Activated CD8-positive, alpha-beta memory T cell treated with anti-CD3 and anti-CD28 coated beads, Interleukin-2, amount 10 ng/mL, durations not matched to agents 7 days and 5 days (primary cell): ENCODE results near the gene TAS2R43. TPM values are rescaled to one million over a fixed set of nuclear protein-coding genes. Genes with fewer than 3 reads are reported as not detected.
"Not testable (repeated sequence)": the region's sequence is repeated elsewhere in the genome, so short reads cannot be mapped to it uniquely, and the experiment has no call there.

Experiments used
- ATAC-seq: fragments of 150-1000 bp; cut with Tn5 transposase; one replicate; pipeline ENCODE4 v1.10.0; 2021; ENCODE audit warnings: moderate library complexity
- CTCF ChIA-PET: fragments of 350-600 bp; sonication (Branson Sonifier 250); formaldehyde crosslinking; loops from one replicate; lab custom pipeline; 2021; ENCODE audit warnings: antibody characterized with exemption; lab: Charles Lee
- DNase-seq: peaks from one replicate; pipeline ENCODE4 v3.0.0-alpha.2; 2020
- H3K27ac Mint-ChIP-seq: one replicate; pipeline ENCODE4 v1.8.0; 2021; ENCODE audit warnings: mild to moderate bottlenecking, mixed read lengths
- H3K27me3 Mint-ChIP-seq: one replicate; pipeline ENCODE4 v1.8.0; 2021; ENCODE audit warnings: mixed read lengths
- H3K36me3 Mint-ChIP-seq: one replicate; pipeline ENCODE4 v1.8.0; 2021; ENCODE audit warnings: mild to moderate bottlenecking, mixed read lengths
- H3K4me1 Mint-ChIP-seq: one replicate; pipeline ENCODE4 v1.8.0; 2021; ENCODE audit warnings: mixed read lengths
- H3K4me3 Mint-ChIP-seq: one replicate; pipeline ENCODE4 v1.8.0; 2021; ENCODE audit warnings: mild to moderate bottlenecking, moderate library complexity, mixed read lengths
- H3K9me3 Mint-ChIP-seq: one replicate; pipeline ENCODE4 v1.8.0; 2022; ENCODE audit warnings: low read depth, mixed read lengths
- total RNA-seq, 2 experiments: library from RNA; stranded (reverse); gene quantifications; one replicate each; pipeline ENCODE4 v1.2.3, GENCODE V29; 2021

The TAS2R43 gene
- total RNA-seq, 2 experiments from 2014 or later = 0.28 to 0.53 TPM

DNA sequence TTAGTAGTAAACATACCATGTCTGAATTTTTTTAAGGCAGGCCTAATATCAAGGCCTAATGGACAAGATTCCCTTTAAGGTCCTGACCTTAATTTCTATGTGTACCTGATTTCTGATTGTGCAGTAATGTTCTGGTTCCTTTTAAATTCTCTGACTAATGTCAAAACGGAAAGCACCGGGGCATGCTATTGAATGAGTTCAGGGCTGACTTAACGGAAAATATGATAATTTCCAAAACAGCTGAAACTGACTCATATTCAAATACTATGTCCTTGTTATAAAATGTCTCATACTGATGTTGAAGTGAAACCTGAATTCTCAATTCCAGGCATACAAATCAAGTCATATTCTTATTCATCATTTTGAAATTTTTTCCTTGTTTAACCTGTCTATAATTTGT is 6.7 kb downstream of the TAS2R43 start:
- no peak overlapping the region for H3K4me3 Mint-ChIP-seq
- CTCF ChIA-PET = no interaction called here
- no peak for ATAC-seq

DNA sequence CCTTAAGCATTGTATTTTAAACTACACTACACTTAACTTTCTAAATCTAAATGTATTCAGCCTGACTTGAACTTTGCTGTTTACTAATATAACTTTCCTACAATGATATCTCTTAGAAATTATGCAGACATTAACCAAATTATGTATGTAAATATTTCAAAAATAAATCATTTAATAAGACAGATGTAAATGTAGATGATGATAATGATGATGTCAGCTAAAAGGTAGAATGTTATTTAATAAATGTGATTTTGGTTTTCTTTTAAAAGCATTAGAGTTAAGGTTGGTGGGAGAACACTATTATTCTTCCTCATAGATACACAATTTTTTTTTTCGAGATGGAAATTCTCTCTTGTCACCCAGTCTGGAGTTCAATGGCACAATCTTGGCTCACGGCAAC is 10.1 kb downstream of the TAS2R43 start:
- CTCF ChIA-PET = no interaction called here
- DNase-seq (no peak), ATAC-seq (no peak)
- peaks cover 20% of the 10 kb centered on the region for H3K36me3 Mint-ChIP-seq
- H3K4me3 Mint-ChIP-seq = no peak overlapping the region
- no peak overlapping the region for H3K27ac Mint-ChIP-seq
- H3K27me3 Mint-ChIP-seq = no peaks in the 10 kb centered on the region
- H3K4me1 Mint-ChIP-seq = no peaks in the 10 kb centered on the region
- peaks cover 17% of the 10 kb centered on the region for H3K9me3 Mint-ChIP-seq

More for the DNA sequence above, 6.7 kb downstream of the TAS2R43 start:
- no peak for DNase-seq
- Mint-ChIP-seq H3K36me3 (peaks cover 16% of the 10 kb centered on the region), H3K4me1 (no peaks in the 10 kb centered on the region), H3K27me3 (no peaks in the 10 kb centered on the region), H3K9me3 (peaks cover 15% of the 10 kb centered on the region), H3K27ac (no peak overlapping the region)

DNA sequence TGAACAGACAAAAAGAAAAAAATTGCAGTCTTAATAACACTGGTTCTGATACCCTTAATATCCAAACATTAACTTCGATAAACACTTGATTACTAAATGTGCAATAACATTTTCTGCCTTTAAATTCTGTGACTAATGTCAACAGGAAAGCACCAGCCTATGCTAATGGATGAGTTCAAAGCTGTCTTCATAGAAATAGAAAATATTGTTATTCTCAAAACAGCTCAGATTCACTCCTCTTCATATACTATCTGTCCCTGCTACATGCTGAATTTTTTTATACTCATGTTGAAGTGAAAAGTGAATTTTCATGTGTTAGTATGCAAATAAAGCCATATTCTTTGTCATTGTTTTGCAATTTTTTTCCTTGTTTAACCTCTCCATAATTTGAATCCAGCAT is 13.9 kb downstream of the TAS2R43 start:
- Mint-ChIP-seq H3K36me3 (peaks cover 17% of the 10 kb centered on the region), H3K27me3 (no peaks in the 10 kb centered on the region), H3K9me3 (peaks cover 8% of the 10 kb centered on the region), H3K27ac (no peak overlapping the region), H3K4me1 (peaks cover 4% of the 10 kb centered on the region), H3K4me3 (no peak overlapping the region)
- no peak for DNase-seq
- CTCF ChIA-PET = no interaction called here
- no peak for ATAC-seq

DNA sequence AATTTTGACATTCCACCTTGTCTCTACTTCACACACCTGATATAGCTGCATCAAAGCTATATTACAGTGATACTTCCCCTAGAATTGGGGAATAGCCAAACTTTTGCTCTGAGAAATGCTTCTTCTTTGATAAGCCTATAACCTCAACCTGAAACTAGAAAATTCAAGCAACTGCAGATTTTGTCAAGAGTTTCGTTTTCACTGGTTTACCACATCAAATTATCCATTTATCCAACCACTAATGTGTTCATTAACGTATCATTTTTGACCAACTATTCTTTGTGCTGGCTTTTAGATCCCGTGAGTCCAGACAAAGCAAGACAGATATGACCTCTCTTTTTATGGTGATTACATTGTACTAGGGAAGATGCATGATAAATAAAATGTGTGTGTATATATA is 16.5 kb downstream of the TAS2R43 start:
- ATAC-seq (no peak), DNase-seq (no peak)
- peaks cover 4% of the 10 kb centered on the region for H3K4me1 Mint-ChIP-seq
- CTCF ChIA-PET = no interaction called here
- H3K27me3 Mint-ChIP-seq = no peaks in the 10 kb centered on the region
- H3K9me3 Mint-ChIP-seq = peaks cover 3% of the 10 kb centered on the region
- H3K4me3 Mint-ChIP-seq = no peak overlapping the region
- no peak overlapping the region for H3K27ac Mint-ChIP-seq
- peaks cover 17% of the 10 kb centered on the region for H3K36me3 Mint-ChIP-seq

DNA sequence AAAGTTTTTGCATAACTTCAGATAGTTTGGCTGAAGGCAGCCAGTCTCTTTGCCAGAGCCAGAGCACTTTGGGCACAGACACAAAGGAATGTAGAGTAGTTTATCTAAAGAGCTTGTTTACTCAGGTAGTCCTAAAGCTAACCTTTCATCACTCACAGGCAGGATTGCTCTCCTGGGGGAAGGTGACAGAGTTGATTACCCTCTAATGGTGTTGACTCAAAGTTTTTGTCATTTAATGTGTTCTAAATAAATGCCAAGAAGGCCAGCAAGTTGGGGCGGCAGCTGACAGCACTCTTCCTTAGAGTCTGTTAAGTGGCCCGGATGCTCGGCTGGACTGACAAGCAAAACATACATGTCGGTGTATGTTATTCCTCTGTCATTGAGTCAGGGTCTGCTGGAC is 20.7 kb downstream of the TAS2R43 start:
- ATAC-seq (no peak), DNase-seq (no peak)
- Mint-ChIP-seq H3K36me3 (peaks cover 16% of the 10 kb centered on the region), H3K4me1 (peaks cover 4% of the 10 kb centered on the region), H3K27me3 (no peaks in the 10 kb centered on the region), H3K4me3 (no peak overlapping the region), H3K9me3 (no peaks in the 10 kb centered on the region), H3K27ac (no peak overlapping the region)
- CTCF ChIA-PET = no interaction called here

DNA sequence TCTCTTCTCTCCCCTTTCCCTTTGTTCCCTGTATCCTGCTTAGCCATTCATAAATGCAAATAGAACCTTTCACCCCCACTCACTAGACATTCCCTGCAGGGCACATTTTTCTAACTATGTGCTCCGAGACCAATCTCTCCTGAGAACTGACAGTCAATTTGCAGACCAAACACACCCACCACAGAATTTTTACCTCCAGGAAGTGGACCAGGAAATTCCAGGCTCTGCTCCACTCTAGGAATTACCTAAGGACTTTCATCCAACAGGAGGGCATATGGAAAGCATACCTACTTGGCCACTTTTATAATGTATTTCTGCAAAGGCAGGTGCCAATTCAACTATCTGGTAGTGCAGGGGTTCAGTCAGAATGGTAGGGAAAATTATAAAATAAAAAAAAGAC is 21.1 kb downstream of the TAS2R43 start:
- peaks cover 4% of the 10 kb centered on the region for H3K4me1 Mint-ChIP-seq
- H3K9me3 Mint-ChIP-seq = no peaks in the 10 kb centered on the region
- H3K27ac Mint-ChIP-seq = no peak overlapping the region
- no peaks in the 10 kb centered on the region for H3K27me3 Mint-ChIP-seq
- no peak overlapping the region for H3K4me3 Mint-ChIP-seq
- ATAC-seq = no peak
- DNase-seq = no peak
- CTCF ChIA-PET = no interaction called here
- H3K36me3 Mint-ChIP-seq = peaks cover 16% of the 10 kb centered on the region

DNA sequence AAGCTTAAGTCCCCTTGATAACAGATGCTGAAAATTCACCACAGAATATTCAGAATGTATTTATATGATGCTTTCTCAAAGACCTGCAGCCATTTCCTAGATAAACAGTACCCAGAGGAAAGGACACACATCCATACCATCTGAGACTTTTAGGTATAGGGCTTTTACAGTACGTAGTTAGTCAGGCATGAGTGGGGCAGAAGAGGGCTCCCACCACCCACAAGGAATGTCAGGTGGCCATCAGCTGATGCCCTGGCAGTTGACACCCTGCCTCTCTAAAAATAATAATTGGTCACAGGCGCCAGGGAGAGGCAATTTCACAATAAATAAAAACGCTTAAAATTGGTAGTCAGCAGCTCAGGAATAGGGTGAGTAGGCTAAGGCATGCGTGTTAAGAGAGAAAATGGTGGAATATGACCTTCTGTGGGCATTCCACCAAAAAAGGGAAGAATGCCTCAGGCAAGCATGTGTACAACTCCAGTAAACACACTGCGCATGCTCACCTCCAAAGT is 22.2 kb downstream of the TAS2R43 start:
- H3K36me3 Mint-ChIP-seq = peaks cover 21% of the 10 kb centered on the region
- CTCF ChIA-PET = no interaction called here
- ATAC-seq (no peak), DNase-seq (no peak)
- H3K4me3 Mint-ChIP-seq = no peak overlapping the region
- no peak overlapping the region for H3K27ac Mint-ChIP-seq
- H3K27me3 Mint-ChIP-seq = no peaks in the 10 kb centered on the region
- no peaks in the 10 kb centered on the region for H3K9me3 Mint-ChIP-seq
- H3K4me1 Mint-ChIP-seq = no peaks in the 10 kb centered on the region

DNA sequence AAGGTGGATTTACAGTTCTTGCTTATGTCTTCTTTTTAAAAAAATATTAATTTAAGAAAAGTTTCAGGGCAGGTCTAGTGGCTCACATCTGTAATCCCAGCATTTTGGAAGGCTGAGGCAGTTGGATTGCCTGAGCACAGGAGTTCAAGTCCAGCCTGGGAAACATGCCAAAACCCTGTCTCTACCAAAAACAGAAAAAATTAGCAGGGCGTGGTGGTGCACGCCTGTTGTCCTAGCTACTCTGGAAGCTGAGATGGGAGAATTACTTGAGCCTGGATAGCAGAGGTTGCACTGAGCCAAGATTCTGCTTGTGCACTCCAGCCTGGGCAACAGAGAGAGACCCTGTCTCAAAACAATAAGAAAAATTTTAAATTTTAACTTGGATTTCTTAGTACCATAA is 24.6 kb downstream of the TAS2R43 start:
- CTCF ChIA-PET = no interaction called here
- ATAC-seq (no peak), DNase-seq (no peak)
- no peaks in the 10 kb centered on the region for H3K4me1 Mint-ChIP-seq
- H3K9me3 Mint-ChIP-seq = no peaks in the 10 kb centered on the region
- no peak overlapping the region for H3K27ac Mint-ChIP-seq
- no peaks in the 10 kb centered on the region for H3K27me3 Mint-ChIP-seq
- H3K36me3 Mint-ChIP-seq = peaks cover 16% of the 10 kb centered on the region
- H3K4me3 Mint-ChIP-seq = no peak overlapping the region

DNA sequence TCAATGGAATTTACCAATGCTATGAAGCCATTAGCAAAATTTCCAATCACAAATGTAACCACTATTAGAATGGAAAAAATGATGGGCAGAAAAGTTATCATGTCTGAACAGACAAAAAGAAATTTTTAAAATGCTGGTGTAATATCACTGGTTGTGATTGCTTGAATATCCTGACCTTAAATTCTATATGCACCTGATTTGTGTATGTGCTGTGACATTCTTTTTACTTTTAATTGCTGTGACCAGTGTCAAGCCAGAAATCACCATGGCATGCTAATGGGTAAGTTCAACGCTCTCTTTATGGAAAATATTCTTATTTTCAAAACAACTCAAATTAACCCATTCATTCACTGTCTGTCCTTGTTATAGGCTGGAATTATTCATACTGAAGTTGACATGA is 29.9 kb downstream of the TAS2R43 start, which contains the start of gene TAS2R46:
TAS2R46 (minus strand) TSS at position 101 of the 400 bp plus-strand sequence; CDS start at position 101, 0 bp downstream.
- peaks cover 17% of the 10 kb centered on the region for H3K36me3 Mint-ChIP-seq
- ATAC-seq, H3K4me1 Mint-ChIP-seq, H3K27me3 Mint-ChIP-seq, H3K27ac Mint-ChIP-seq, H3K4me3 Mint-ChIP-seq, DNase-seq, H3K9me3 Mint-ChIP-seq, CTCF ChIA-PET: not testable (repeated sequence)

DNA sequence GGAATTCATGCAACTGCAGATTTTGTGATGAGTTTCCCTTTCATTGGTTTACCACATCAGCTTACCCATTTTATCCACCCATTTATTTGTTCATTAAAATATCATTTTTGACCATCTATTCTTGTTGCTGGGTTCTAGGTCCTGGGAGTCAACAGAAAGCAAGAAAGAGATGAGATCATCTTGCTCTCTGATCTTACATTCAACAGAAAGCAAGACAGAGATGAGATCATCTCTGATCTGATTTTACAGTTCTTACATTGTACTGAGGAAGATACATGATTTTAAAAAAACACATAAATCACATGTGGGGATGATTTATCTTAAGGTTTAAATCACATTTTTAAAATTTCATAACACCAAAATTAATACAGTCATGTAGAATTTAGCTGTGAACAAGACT is 32.3 kb downstream of the TAS2R43 start:
- H3K4me3 Mint-ChIP-seq = no peak overlapping the region
- H3K27ac Mint-ChIP-seq = no peak overlapping the region
- no peaks in the 10 kb centered on the region for H3K9me3 Mint-ChIP-seq
- H3K4me1 Mint-ChIP-seq = no peaks in the 10 kb centered on the region
- ATAC-seq (no peak), DNase-seq (no peak)
- H3K36me3 Mint-ChIP-seq = peaks cover 16% of the 10 kb centered on the region
- CTCF ChIA-PET = no interaction called here
- H3K27me3 Mint-ChIP-seq = no peaks in the 10 kb centered on the region

DNA sequence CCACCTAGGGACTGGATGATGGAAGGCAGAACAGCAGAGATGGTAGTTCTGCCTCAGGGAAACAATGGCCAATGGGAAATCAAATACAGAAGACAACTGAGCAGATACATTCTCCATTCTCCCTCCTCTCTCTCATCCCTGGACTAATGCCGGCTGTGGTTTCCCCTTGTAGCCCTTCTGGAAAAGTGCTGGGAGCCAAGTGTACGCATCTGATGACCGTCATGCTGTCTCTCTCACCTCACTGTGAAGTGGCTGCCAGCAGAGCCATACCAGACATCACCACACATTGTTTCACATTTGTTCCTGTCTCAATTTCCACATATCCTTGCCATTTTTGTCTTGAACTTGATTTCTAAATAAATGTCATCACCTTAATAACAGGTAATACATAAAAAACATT is 33.1 kb downstream of the TAS2R43 start:
- H3K4me3 Mint-ChIP-seq = no peak overlapping the region
- CTCF ChIA-PET = no interaction called here
- DNase-seq (no peak), ATAC-seq (no peak)
- no peaks in the 10 kb centered on the region for H3K9me3 Mint-ChIP-seq
- H3K36me3 Mint-ChIP-seq = peaks cover 16% of the 10 kb centered on the region
- no peaks in the 10 kb centered on the region for H3K4me1 Mint-ChIP-seq
- H3K27ac Mint-ChIP-seq = no peak overlapping the region
- H3K27me3 Mint-ChIP-seq = no peaks in the 10 kb centered on the region

DNA sequence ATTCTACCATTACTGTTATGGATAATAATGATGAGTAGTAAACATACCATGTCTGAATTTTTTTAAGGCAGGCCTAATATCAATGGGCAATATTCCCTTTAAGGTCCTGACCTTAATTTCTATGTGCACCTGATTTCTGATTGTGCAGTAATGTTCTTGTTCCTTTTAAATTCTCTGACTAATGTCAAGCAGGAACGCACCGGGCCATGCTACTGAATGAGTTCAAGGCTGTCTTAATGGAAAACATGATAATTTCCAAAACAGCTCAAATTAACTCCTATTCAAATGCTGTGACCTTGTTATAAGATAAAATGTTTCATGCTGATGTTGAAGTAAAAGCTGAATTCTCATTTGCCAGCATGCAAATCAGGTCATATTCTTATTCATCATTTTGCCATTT is 36.8 kb downstream of the TAS2R43 start:
- Mint-ChIP-seq H3K27ac (no peak overlapping the region), H3K9me3 (peaks cover 16% of the 10 kb centered on the region), H3K4me1 (no peaks in the 10 kb centered on the region), H3K27me3 (no peaks in the 10 kb centered on the region), H3K4me3 (no peak overlapping the region), H3K36me3 (peaks cover 36% of the 10 kb centered on the region)
- ATAC-seq = no peak
- DNase-seq = no peak
- CTCF ChIA-PET = no interaction called here

DNA sequence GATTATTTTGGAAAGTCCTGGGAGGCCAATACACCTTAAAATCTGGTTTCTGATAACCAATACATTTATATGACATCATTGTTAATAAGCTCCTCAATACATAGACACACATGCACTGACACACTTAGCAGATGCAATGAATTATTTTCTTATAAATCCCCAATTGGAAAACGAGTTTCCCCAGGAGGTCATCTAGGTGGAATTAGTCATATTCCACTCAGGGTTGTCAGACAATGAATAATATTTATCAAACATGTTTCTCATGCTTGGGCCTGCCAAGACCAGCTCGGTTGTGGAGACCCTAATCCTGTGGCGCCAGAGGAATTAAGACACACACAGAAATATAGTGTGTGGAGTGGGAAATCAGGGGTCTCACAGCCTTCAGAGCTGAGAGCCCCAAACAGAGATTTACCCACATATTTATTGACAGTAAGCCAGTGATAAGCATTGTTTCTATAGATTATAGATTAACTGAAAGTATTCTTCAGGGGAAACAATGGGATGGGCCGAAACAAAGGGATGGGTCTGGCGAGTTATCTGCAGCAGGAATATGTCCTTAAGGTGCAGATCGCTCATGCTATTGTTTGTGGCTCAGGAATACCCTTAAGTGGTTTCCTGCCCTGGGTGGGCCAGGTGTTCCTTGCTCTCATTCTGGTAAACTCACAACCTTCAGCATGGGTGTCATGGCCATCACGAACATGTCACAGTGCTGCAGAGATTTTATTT is 42.1 kb downstream of the TAS2R43 start:
- H3K4me3 Mint-ChIP-seq, CTCF ChIA-PET, H3K27ac Mint-ChIP-seq, ATAC-seq, H3K4me1 Mint-ChIP-seq, H3K27me3 Mint-ChIP-seq, DNase-seq: not testable (repeated sequence)
- Mint-ChIP-seq H3K9me3 (peaks cover 20% of the 10 kb centered on the region), H3K36me3 (peaks cover 39% of the 10 kb centered on the region)

DNA sequence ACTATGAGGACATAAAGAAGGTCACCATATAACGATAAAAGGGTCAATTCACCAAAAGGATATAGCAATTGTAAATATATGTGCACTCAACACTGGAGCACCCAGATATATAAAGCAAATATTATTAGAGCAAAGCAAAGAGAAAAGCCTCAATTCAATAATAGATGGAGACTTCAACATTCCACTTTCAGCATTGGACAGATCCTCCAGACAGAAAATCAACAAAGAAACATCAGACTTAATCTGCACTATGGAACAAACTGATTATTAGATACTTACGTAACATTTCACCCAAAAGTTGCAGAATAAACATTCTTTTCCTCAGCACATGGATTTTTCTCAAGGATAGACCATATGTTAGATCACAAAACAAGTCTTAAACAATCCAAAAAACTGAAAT is 50.7 kb downstream of the TAS2R43 start:
- H3K4me3 Mint-ChIP-seq, CTCF ChIA-PET, DNase-seq, H3K27ac Mint-ChIP-seq, ATAC-seq, H3K27me3 Mint-ChIP-seq, H3K4me1 Mint-ChIP-seq, H3K9me3 Mint-ChIP-seq: not testable (repeated sequence)
- peaks cover 42% of the 10 kb centered on the region for H3K36me3 Mint-ChIP-seq
